ENCODE data around the gene RNF4.
A peak's percentile ranks its signal among the peaks of the same experiment; 100 is the strongest.

The RNF4 gene

DNA sequence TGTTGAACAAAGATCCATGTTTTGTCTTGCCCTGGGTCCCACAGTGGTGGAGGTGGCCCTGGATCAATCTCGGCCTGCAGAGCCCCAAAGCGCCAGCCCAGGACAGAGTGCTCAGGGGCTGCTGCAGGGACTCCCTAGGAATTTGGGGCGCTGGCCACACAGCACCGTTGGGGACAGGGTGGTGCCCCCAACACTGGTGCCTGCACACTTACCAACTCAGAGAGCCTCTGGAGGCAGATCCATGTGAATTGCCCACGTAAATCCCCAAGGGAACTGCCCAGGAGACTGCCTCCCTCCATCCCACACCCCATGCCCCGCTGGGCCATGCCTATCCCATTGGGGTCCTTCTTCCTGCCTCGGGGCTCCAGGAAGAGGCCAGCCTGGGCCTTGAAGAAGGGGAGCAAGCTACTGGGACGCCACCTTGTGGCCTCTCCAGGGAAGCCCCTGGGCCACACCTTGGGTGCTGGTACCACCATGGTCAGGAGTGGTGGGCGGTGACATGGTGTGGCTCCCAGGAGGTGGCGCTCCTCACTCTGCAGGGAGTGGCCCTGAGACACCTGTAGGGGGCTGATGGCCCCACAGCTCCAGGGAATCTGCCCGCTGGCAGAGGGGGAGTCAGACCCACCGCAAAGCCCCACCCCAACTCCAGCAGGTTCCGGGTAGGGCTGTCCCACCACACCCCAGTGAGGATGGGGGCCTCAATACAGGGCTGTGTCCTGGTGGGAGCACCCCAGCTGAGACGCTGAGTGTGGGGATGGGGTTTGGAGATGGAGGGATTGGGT is 27.3 kb upstream of the RNF4 start:
- Histone ChIP-seq H3K56ac (ENCODE audit: low read length) (peak overlapping the region; percentile 42), H3K4ac (ENCODE audit: low read depth, low read length) (peak overlapping the region; percentile 49), H3K4me3 (ENCODE audit: low read length) (no peak overlapping the region), H2AK5ac (ENCODE audit: low read length) (no peak overlapping the region), H4K5ac (ENCODE audit: low read length) (peak overlapping the region; percentile 87), H3K27ac (ENCODE audit: low read depth, low read length) (no peak overlapping the region), H3K4me2 (ENCODE audit: low read length) (no peak overlapping the region), H2BK5ac (ENCODE audit: low read length) (no peak overlapping the region), H3K9ac (ENCODE audit: low read length) (no peak overlapping the region), H3K79me1 (ENCODE audit: low read length) (no peaks in the 10 kb centered on the region), H3K4me1 (ENCODE audit: control insufficient read depth, low read depth, low read length) (peaks cover 2% of the 10 kb centered on the region), H2BK15ac (replicated peaks; ENCODE audit: low read depth) (no peak overlapping the region), H3K18ac (ENCODE audit: low read length) (no peak overlapping the region), H3K27me3 (ENCODE audit: insufficient read depth, low read length, poor library complexity) (no peaks in the 10 kb centered on the region), H3K36me3 (ENCODE audit: control insufficient read depth, insufficient read depth, low read length) (no peaks in the 10 kb centered on the region), H3K79me2 (ENCODE audit: control insufficient read depth, insufficient read depth, low read length) (no peaks in the 10 kb centered on the region), H4K8ac (ENCODE audit: low read depth, low read length) (no peak overlapping the region), H2BK120ac (ENCODE audit: low read depth, low read length) (no peak overlapping the region), H3K23ac (ENCODE audit: low read length) (no peak overlapping the region)
- WGBS (ENCODE audit: extremely low coverage, insufficient coverage, low lambda C conversion rate) = no CpG with 5 or more reads among the region's 14 CpGs
- peak; percentile 92 for DNase-seq

DNA sequence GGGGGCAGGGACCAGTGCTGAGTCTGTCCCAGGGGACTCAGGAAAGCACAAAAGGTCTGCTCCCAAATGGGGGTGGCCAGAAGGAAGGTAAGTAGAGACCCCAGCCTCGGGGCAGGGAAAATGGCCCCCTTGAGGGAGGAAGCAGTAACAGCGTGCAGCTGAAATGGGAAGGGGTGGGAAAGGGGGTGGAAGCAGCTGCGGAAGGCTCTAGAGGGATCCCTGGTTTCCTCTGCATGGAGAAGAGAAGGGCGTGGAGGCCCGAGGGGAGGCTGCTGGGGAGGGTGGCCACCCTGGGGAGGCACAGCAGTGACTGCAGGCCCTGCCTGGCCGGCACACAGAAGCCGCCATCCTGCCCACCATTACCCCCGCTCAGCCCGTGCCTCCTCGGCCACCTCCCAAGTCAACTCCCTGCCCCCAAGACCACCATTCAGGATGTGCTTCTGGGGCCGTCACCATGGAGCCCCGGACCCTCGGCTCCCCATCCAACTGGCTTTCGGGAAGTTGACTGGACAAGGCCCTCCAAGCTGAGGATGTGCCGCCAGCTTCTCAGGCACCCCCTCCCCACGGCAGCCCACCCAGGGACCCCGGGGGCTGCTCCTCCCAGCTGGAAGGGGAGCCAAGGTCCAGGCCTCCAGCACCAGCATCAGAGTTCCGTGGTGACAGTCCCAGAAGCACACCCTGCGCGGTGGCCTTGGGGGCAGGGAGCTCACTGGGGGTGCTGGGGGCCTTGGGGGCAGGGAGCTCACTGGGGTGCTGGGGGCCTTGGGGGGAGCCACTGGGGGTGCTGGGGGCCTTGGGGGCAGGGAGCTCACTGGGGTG is 26.5 kb upstream of the RNF4 start:
- WGBS (ENCODE audit: extremely low coverage, insufficient coverage, low lambda C conversion rate) = no CpG with 5 or more reads among the region's 20 CpGs
- no peak overlapping the region for H4K8ac ChIP-seq (ENCODE audit: low read depth, low read length)
- H3K4ac ChIP-seq (ENCODE audit: low read depth, low read length) = no peak overlapping the region
- H4K5ac ChIP-seq (ENCODE audit: low read length) = no peak overlapping the region
- H3K27ac ChIP-seq (ENCODE audit: low read depth, low read length) = no peak overlapping the region
- no peak overlapping the region for H3K56ac ChIP-seq (ENCODE audit: low read length)
- no peak overlapping the region for H2BK15ac ChIP-seq (replicated peaks; ENCODE audit: low read depth)
- no peak overlapping the region for H3K9ac ChIP-seq (ENCODE audit: low read length)
- no peak overlapping the region for H2AK5ac ChIP-seq (ENCODE audit: low read length)
- no peak overlapping the region for H3K23ac ChIP-seq (ENCODE audit: low read length)
- H3K36me3 ChIP-seq (ENCODE audit: control insufficient read depth, insufficient read depth, low read length) = no peaks in the 10 kb centered on the region
- H3K18ac ChIP-seq (ENCODE audit: low read length) = no peak overlapping the region
- no peak overlapping the region for H3K4me3 ChIP-seq (ENCODE audit: low read length)
- no peaks in the 10 kb centered on the region for H3K79me1 ChIP-seq (ENCODE audit: low read length)
- peaks cover 2% of the 10 kb centered on the region for H3K4me1 ChIP-seq (ENCODE audit: control insufficient read depth, low read depth, low read length)
- H3K27me3 ChIP-seq (ENCODE audit: insufficient read depth, low read length, poor library complexity) = no peaks in the 10 kb centered on the region
- H3K79me2 ChIP-seq (ENCODE audit: control insufficient read depth, insufficient read depth, low read length) = no peaks in the 10 kb centered on the region
- H2BK120ac ChIP-seq (ENCODE audit: low read depth, low read length) = no peak overlapping the region
- no peak overlapping the region for H2BK5ac ChIP-seq (ENCODE audit: low read length)
- H3K4me2 ChIP-seq (ENCODE audit: low read length) = no peak overlapping the region
- peak; percentile 46 for DNase-seq

DNA sequence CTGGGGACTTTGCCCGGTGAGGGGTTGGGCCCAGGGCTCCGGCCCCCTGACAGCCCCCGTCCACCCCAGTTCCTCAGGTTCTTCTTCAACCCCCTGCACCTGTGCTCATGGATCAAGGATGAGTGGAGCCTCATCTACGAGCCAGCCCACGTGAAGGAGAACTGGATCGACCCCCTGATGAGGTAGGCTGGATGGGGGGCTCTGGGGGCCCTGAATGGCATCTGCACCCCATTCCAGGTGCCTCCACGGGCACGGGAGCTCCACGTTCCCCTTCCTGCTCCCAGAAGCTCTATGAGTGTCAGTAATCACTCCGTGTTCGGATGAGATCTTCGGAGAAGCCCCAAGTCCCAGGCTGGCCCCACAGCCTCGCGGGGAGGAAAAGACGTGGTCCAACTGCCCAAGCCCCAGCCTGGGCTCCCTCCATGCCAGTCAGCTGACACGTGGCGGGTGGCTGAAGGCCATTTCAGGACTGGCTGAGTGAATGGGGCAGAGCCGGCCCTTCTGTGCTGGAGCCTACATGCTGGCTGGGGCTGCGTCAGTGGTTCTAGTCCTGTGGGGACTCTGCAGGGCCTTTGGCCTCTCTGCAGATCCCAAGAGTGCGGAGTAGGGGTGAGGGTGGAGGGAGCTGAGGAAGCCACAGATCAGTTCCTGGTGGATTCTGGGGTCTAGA is 25.7 kb upstream of the RNF4 start:
- Histone ChIP-seq H3K18ac (ENCODE audit: low read length) (no peak overlapping the region), H3K56ac (ENCODE audit: low read length) (no peak overlapping the region), H3K27ac (ENCODE audit: low read depth, low read length) (no peak overlapping the region), H4K8ac (ENCODE audit: low read depth, low read length) (no peak overlapping the region), H2AK5ac (ENCODE audit: low read length) (no peak overlapping the region), H2BK15ac (replicated peaks; ENCODE audit: low read depth) (no peak overlapping the region), H3K36me3 (ENCODE audit: control insufficient read depth, insufficient read depth, low read length) (no peaks in the 10 kb centered on the region), H3K4me3 (ENCODE audit: low read length) (no peak overlapping the region), H3K4me1 (ENCODE audit: control insufficient read depth, low read depth, low read length) (peaks cover 2% of the 10 kb centered on the region), H3K4ac (ENCODE audit: low read depth, low read length) (no peak overlapping the region), H3K27me3 (ENCODE audit: insufficient read depth, low read length, poor library complexity) (no peaks in the 10 kb centered on the region), H2BK120ac (ENCODE audit: low read depth, low read length) (no peak overlapping the region), H3K23ac (ENCODE audit: low read length) (no peak overlapping the region), H2BK5ac (ENCODE audit: low read length) (no peak overlapping the region), H3K9ac (ENCODE audit: low read length) (no peak overlapping the region), H4K5ac (ENCODE audit: low read length) (no peak overlapping the region), H3K4me2 (ENCODE audit: low read length) (no peak overlapping the region), H3K79me1 (ENCODE audit: low read length) (no peaks in the 10 kb centered on the region), H3K79me2 (ENCODE audit: control insufficient read depth, insufficient read depth, low read length) (no peaks in the 10 kb centered on the region)
- no CpG with 5 or more reads among the region's 20 CpGs for WGBS (ENCODE audit: extremely low coverage, insufficient coverage, low lambda C conversion rate)
- no peak for DNase-seq

DNA sequence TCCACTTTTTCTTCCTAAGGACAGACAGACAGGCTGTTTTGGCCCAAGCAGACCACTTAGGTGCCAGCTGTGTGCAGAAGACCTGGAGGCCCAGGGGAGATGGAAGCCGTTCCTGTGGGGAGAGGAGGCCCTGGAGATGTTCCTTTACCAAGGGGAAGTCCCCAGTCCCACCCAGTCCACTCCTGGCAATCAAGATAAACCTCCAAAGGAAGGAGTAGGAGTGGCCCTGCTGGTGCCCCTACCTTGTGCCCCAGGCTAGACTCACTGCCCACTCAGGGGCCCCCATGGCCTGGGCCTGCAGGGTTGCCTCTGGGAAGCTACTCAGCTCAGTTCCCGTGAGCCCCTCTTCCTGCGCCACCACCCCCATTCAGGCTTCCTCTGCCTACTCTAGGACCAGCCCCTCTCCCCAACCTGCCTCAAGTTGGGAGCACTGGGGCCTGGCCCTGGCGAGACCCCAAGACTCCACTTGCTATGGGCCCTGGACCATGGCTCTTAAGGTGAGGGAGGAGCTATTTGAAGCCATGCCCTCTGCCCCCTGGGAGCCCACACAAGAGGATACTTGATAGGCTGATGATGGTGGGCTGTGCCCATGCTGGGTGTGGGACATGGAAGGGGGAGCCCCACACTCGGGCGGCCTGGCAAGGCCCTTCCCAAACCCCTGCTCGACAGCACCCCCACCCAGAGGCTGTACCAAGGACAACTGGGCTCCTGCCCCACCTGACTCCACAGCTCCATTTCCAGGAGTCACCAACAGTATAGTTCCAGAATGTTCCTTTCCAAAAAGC is 24.8 kb upstream of the RNF4 start:
- Histone ChIP-seq H3K36me3 (ENCODE audit: control insufficient read depth, insufficient read depth, low read length) (no peaks in the 10 kb centered on the region), H3K27me3 (ENCODE audit: insufficient read depth, low read length, poor library complexity) (no peaks in the 10 kb centered on the region), H2BK5ac (ENCODE audit: low read length) (no peak overlapping the region), H2AK5ac (ENCODE audit: low read length) (no peak overlapping the region), H3K18ac (ENCODE audit: low read length) (no peak overlapping the region), H2BK120ac (ENCODE audit: low read depth, low read length) (no peak overlapping the region), H2BK15ac (replicated peaks; ENCODE audit: low read depth) (no peak overlapping the region), H3K56ac (ENCODE audit: low read length) (no peak overlapping the region), H3K4me3 (ENCODE audit: low read length) (no peak overlapping the region), H3K4me2 (ENCODE audit: low read length) (no peak overlapping the region), H4K8ac (ENCODE audit: low read depth, low read length) (no peak overlapping the region), H3K4ac (ENCODE audit: low read depth, low read length) (no peak overlapping the region), H3K9ac (ENCODE audit: low read length) (no peak overlapping the region), H3K79me1 (ENCODE audit: low read length) (no peaks in the 10 kb centered on the region), H3K79me2 (ENCODE audit: control insufficient read depth, insufficient read depth, low read length) (no peaks in the 10 kb centered on the region), H4K5ac (ENCODE audit: low read length) (no peak overlapping the region), H3K27ac (ENCODE audit: low read depth, low read length) (no peak overlapping the region), H3K23ac (ENCODE audit: low read length) (no peak overlapping the region), H3K4me1 (ENCODE audit: control insufficient read depth, low read depth, low read length) (peaks cover 2% of the 10 kb centered on the region)
- no CpG with 5 or more reads among the region's 7 CpGs for WGBS (ENCODE audit: extremely low coverage, insufficient coverage, low lambda C conversion rate)
- DNase-seq = no peak

DNA sequence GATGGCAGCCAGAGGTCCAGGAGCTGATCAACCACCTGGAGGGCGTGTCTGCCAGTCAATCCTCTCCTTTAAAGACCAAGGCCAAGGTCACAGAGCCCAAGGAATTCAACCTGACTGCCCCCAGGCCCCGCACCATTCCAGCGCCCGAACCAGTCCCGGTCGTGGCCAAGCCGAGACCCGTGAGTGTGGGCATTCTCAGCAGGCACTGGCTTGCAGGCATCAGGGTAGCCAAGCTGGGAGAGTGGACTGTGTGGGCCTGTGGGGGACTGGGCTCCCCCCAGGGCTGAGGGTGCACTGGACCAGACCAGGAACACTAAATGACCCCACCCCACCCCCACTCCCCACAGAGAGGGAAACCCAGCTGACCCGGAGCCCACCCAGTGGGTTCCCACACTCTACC is 23.8 kb upstream of the RNF4 start:
- H2BK15ac ChIP-seq (replicated peaks; ENCODE audit: low read depth) = no peak overlapping the region
- DNase-seq = no peak
- no peak overlapping the region for H3K27ac ChIP-seq (ENCODE audit: low read depth, low read length)
- H3K36me3 ChIP-seq (ENCODE audit: control insufficient read depth, insufficient read depth, low read length) = no peaks in the 10 kb centered on the region
- no peak overlapping the region for H2BK120ac ChIP-seq (ENCODE audit: low read depth, low read length)
- H4K8ac ChIP-seq (ENCODE audit: low read depth, low read length) = no peak overlapping the region
- no peaks in the 10 kb centered on the region for H3K79me1 ChIP-seq (ENCODE audit: low read length)
- no peak overlapping the region for H3K9ac ChIP-seq (ENCODE audit: low read length)
- no peak overlapping the region for H2BK5ac ChIP-seq (ENCODE audit: low read length)
- no peak overlapping the region for H3K23ac ChIP-seq (ENCODE audit: low read length)
- no peaks in the 10 kb centered on the region for H3K27me3 ChIP-seq (ENCODE audit: insufficient read depth, low read length, poor library complexity)
- no CpG with 5 or more reads among the region's 9 CpGs for WGBS (ENCODE audit: extremely low coverage, insufficient coverage, low lambda C conversion rate)
- no peaks in the 10 kb centered on the region for H3K79me2 ChIP-seq (ENCODE audit: control insufficient read depth, insufficient read depth, low read length)
- H3K4me1 ChIP-seq (ENCODE audit: control insufficient read depth, low read depth, low read length) = peaks cover 2% of the 10 kb centered on the region
- no peak overlapping the region for H3K18ac ChIP-seq (ENCODE audit: low read length)
- H3K56ac ChIP-seq (ENCODE audit: low read length) = no peak overlapping the region
- H4K5ac ChIP-seq (ENCODE audit: low read length) = no peak overlapping the region
- no peak overlapping the region for H2AK5ac ChIP-seq (ENCODE audit: low read length)
- no peak overlapping the region for H3K4me3 ChIP-seq (ENCODE audit: low read length)
- no peak overlapping the region for H3K4me2 ChIP-seq (ENCODE audit: low read length)
- no peak overlapping the region for H3K4ac ChIP-seq (ENCODE audit: low read depth, low read length)
